A673 (cell line): ENCODE results near the gene RPS18. TPM values are rescaled to one million over a fixed set of nuclear protein-coding genes. Genes with fewer than 3 reads are reported as not detected.

Experiments
- BruUV-seq: library from RNA; stranded (reverse); fragments of 400-500 nt; replicated peaks from 2 replicates; lab custom pipeline; 2021; lab: Mats Ljungman, UMichigan
- CTCF ChIA-PET: fragments of 300-600 bp; sonication (Branson Sonifier 250); formaldehyde crosslinking; loops from one replicate; lab custom pipeline; 2022; ENCODE audit warnings: antibody characterized with exemption; lab: Charles Lee
- POLR2A ChIA-PET: fragments of 300-600 bp; sonication (Branson Sonifier 250); formaldehyde crosslinking; loops from one replicate; lab custom pipeline; 2022; ENCODE audit warnings: antibody characterized with exemption; ENCODE audit not compliant: low non-redundant PET; lab: Charles Lee
- DNase-seq: peaks from one replicate; pipeline ENCODE4 v3.0.0-alpha.2; 2015; ENCODE audit warnings: low spot score
- H3K27ac ChIP-seq: fragments of 200-600 bp; sonication (generic); 2 replicates; pipeline ENCODE4 v1.5.1; 2016; ENCODE audit warnings: mixed run types, low read depth, mild to moderate bottlenecking, mixed read lengths, antibody characterized with exemption, low read length; ENCODE audit not compliant: poor library complexity, severe bottlenecking
- H3K27me3 ChIP-seq: fragments of 200-600 bp; sonication (generic); replicated peaks from 2 replicates; pipeline ENCODE4 v1.6.1; 2017; ENCODE audit warnings: mixed run types, low read depth, mild to moderate bottlenecking, mixed read lengths, antibody characterized with exemption, low read length; ENCODE audit not compliant: insufficient read depth, poor library complexity
- H3K36me3 ChIP-seq: fragments of 200-600 bp; sonication (generic); 2 replicates; pipeline ENCODE4 v1.6.1; 2016; ENCODE audit warnings: mixed run types, mild to moderate bottlenecking, mixed read lengths, antibody characterized with exemption, low read length; ENCODE audit not compliant: insufficient read depth, poor library complexity, severe bottlenecking
- H3K4me1 ChIP-seq: fragments of 200-600 bp; sonication (generic); 2 replicates; pipeline ENCODE4 v1.6.1; 2017; ENCODE audit warnings: mixed run types, mild to moderate bottlenecking, mixed read lengths, antibody characterized with exemption, low read length; ENCODE audit not compliant: insufficient read depth, poor library complexity, severe bottlenecking
- H3K4me3 ChIP-seq: fragments of 200-600 bp; sonication (generic); 2 replicates; pipeline ENCODE4 v1.5.1; 2016; ENCODE audit warnings: low read depth, mixed run types, mild to moderate bottlenecking, mixed read lengths, low read length; ENCODE audit not compliant: poor library complexity, severe bottlenecking
- H3K9me3 ChIP-seq: fragments of 200-600 bp; sonication (generic); 2 replicates; pipeline ENCODE4 v1.6.1; 2016; ENCODE audit warnings: mixed run types, low read depth, mild to moderate bottlenecking, mixed read lengths, antibody characterized with exemption, low read length; ENCODE audit not compliant: poor library complexity, severe bottlenecking
- EZH2 ChIP-seq: fragments of 200-600 bp; sonication (generic); IDR thresholded peaks from 2 replicates; pipeline ENCODE4 v1.6.1; 2017; ENCODE audit warnings: borderline replicate concordance, low read depth, mild to moderate bottlenecking, mixed read lengths, antibody characterized with exemption, low read length; ENCODE audit not compliant: poor library complexity, severe bottlenecking
- intact Hi-C: fragments of 100-400 bp; cut with micrococcal nuclease; formaldehyde crosslinking; loops from one replicate; pipeline ENCODE4 v1.10.0; 2022; ENCODE audit not compliant: unreplicated experiment
- total RNA-seq: library from RNA; stranded (reverse); gene quantifications from 2 replicates; pipeline ENCODE4 v1.2.3, GENCODE V29; 2021
- TF ChIP-seq, protein P1 (sequence below): fragments of 300-800, 200-600 bp; sonication (generic); conservative IDR thresholded peaks from 2 replicates; pipeline ENCODE4 v1.5.1; 2017; ENCODE audit warnings: low read depth, mild to moderate bottlenecking, antibody characterized with exemption, low read length, moderate library complexity, mixed read lengths

RPS18 gene
- total RNA-seq, 1 experiment from 2014 or later = 1,781 TPM

DNA sequence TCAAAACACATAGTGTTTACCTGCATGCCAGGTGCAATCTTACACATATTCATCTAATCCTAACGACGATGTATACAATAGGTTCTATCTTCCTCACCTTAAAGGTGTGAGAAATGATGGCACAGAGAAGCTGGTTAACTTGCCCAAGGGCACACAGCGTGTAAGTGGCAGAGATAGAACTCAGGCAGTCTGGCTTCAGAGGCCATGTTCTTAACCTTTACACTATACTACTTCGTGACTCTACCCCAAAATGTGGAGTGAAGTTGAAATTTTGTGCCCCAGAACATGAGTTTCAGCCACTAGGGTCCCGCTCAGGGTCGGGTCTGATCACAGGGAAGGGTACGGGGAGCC is 783 bp upstream of the RPS18 start:
- Histone ChIP-seq H3K9me3 (no peaks in the 10 kb centered on the region), H3K4me3 (peak overlapping the region; percentile 68), H3K27ac (peak overlapping the region; percentile 99), H3K27me3 (no peaks in the 10 kb centered on the region), H3K36me3 (peaks cover 67% of the 10 kb centered on the region), H3K4me1 (peaks cover 31% of the 10 kb centered on the region)
- ChIA-PET CTCF (no interaction called here), POLR2A (interaction anchor here (0.8 to 1.0 kb wide), 2 partner anchors 18 to 47 kb away, joined by 3 to 4 read pairs; partner anchors contain the start of genes WDR46 and ZBTB22)
- TF ChIP-seq, protein P1, sequence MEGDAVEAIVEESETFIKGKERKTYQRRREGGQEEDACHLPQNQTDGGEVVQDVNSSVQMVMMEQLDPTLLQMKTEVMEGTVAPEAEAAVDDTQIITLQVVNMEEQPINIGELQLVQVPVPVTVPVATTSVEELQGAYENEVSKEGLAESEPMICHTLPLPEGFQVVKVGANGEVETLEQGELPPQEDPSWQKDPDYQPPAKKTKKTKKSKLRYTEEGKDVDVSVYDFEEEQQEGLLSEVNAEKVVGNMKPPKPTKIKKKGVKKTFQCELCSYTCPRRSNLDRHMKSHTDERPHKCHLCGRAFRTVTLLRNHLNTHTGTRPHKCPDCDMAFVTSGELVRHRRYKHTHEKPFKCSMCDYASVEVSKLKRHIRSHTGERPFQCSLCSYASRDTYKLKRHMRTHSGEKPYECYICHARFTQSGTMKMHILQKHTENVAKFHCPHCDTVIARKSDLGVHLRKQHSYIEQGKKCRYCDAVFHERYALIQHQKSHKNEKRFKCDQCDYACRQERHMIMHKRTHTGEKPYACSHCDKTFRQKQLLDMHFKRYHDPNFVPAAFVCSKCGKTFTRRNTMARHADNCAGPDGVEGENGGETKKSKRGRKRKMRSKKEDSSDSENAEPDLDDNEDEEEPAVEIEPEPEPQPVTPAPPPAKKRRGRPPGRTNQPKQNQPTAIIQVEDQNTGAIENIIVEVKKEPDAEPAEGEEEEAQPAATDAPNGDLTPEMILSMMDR = no peak
- no peak for TF ChIP-seq EZH2
- BruUV-seq = TSS peak; percentile 82
- no peak for DNase-seq
- intact Hi-C loops = no loop called here

DNA sequence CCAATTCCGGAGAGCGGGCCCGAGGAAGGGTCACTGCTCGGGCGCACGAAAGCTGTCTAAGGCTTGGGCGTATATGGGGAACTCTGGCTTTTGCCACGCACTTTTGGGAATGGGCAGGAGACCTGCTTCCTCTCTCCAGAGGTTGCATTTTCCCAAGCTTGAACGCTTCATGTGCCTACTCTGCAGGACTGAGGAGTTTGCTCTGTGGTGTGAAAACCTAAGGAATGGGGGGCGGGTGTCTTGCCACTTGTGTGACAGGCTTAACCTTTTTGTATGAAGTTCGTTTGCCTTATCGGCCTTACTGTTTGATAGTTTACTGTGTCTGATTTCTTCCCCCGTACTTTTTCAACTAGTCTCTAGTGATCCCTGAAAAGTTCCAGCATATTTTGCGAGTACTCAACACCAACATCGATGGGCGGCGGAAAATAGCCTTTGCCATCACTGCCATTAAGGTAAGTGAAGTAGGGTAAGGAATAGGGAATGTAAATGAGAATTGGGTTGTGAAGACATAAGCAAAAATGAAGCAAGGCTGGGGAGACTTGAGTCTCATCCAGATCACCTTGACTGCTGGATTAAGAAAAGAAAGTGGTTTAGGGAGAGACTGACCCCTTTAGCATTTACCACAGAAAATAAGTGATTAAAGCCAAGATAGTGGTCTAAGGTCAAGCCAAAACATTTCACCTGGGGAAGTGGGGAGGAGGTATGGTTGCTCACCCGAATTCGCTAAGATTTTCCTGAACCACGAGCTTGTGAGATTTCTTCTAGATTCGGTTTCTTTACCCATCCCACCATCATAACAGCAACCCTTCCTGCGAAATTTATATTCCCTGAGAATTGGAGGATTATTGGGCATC is 627 bp downstream of the RPS18 start:
- Histone ChIP-seq H3K36me3 (peaks cover 61% of the 10 kb centered on the region), H3K4me3 (peak overlapping the region; percentile 68), H3K9me3 (no peaks in the 10 kb centered on the region), H3K4me1 (peaks cover 40% of the 10 kb centered on the region), H3K27ac (peak overlapping the region; percentile 99), H3K27me3 (no peaks in the 10 kb centered on the region)
- POLR2A ChIA-PET = no interaction called here
- TF ChIP-seq EZH2 = no peak
- TF ChIP-seq, protein P1 = no peak
- CTCF ChIA-PET = no interaction called here
- intact Hi-C loops = no loop called here
- BruUV-seq = TSS peak; percentile 74
- DNase-seq = no peak

DNA sequence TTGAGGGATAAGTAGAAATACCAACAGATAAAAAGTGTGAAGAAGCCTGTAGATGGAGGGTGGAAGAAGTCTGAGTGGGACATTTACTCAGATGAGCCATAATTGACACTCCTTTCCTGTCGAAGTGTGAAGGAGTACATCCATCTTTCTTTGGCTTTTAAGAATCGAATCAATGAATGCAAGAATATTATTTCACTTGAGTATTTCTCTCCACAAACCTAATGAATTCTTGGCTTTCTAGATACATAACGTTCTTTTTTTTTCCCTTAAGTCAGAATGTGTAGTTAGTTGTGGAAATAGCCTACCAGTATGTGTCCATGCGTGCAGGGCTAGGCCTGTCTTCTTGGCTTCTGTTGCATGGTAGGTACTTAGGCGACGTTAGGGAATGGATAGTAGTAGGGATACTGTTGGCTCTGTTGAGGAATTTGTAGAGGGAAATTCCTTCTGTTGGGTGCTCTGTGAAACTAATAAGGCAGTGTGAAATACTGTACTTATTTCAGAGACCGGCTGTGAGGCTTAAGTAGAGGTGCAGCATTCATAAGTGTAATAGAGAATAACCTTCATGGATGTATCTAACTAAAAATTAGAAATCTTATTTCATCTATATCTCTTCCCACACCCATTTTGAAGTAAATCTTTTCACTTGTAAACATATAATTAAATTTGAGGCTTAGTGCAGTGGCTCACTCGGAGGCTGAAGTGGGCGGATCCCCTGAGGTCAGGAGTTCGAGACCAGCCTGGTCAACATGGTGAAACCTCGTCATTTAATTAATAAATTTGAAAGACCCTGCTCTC is 1.5 kb downstream of the RPS18 start:
- H3K4me3 ChIP-seq = peak overlapping the region; percentile 68
- no TSS peak for BruUV-seq
- no peaks in the 10 kb centered on the region for H3K9me3 ChIP-seq
- H3K4me1 ChIP-seq = peaks cover 40% of the 10 kb centered on the region
- intact Hi-C loops = no loop called here
- H3K27ac ChIP-seq = peak overlapping the region; percentile 99
- H3K27me3 ChIP-seq = no peaks in the 10 kb centered on the region
- TF ChIP-seq EZH2 = no peak
- TF ChIP-seq, protein P1 = no peak
- no peak for DNase-seq
- CTCF ChIA-PET = no interaction called here
- H3K36me3 ChIP-seq = peaks cover 55% of the 10 kb centered on the region
- POLR2A ChIA-PET = no interaction called here
